Activated CD8-positive, alpha-beta T cell treated with anti-CD3 and anti-CD28 coated beads for 36 hours (primary cell): Measurements from ENCODE around the gene ATF5. TPM values are rescaled to one million over a fixed set of nuclear protein-coding genes. Genes with fewer than 3 reads are reported as not detected.
"Not testable (repeated sequence)": the region's sequence is repeated elsewhere in the genome, so short reads cannot be mapped to it uniquely, and the experiment has no call there.

Experiments used
- ATAC-seq: fragments of 200-7000 bp; cut with Tn5 transposase; one replicate; pipeline ENCODE4 v1.10.0; 2021; ENCODE audit warnings: mild to moderate bottlenecking, moderate library complexity
- CTCF ChIA-PET: fragments of 350-600 bp; sonication (Branson Sonifier 250); formaldehyde crosslinking; loops from one replicate; lab custom pipeline; 2021; ENCODE audit warnings: antibody characterized with exemption; lab: Charles Lee
- POLR2A ChIA-PET: fragments of 350-600 bp; sonication (Branson Sonifier 250); formaldehyde crosslinking; loops from one replicate; lab custom pipeline; 2021; ENCODE audit warnings: antibody characterized with exemption; lab: Charles Lee
- DNase-seq: peaks from one replicate; pipeline ENCODE4 v3.0.0-alpha.2; 2020
- H3K27ac Mint-ChIP-seq: one replicate; pipeline ENCODE4 v1.8.0; 2021; ENCODE audit warnings: mild to moderate bottlenecking, mixed read lengths
- H3K27me3 Mint-ChIP-seq: one replicate; pipeline ENCODE4 v1.8.0; 2021; ENCODE audit warnings: mixed read lengths
- H3K36me3 Mint-ChIP-seq: one replicate; pipeline ENCODE4 v1.8.0; 2021; ENCODE audit warnings: low read depth, mixed read lengths
- H3K4me1 Mint-ChIP-seq: one replicate; pipeline ENCODE4 v1.8.0; 2021; ENCODE audit warnings: low read depth, mixed read lengths
- H3K4me3 Mint-ChIP-seq: one replicate; pipeline ENCODE4 v1.8.0; 2021; ENCODE audit warnings: mild to moderate bottlenecking, moderate library complexity, mixed read lengths
- H3K9me3 Mint-ChIP-seq: one replicate; pipeline ENCODE4 v1.8.0; 2021; ENCODE audit warnings: mixed read lengths
- intact Hi-C: fragments of 100-400 bp; cut with micrococcal nuclease; formaldehyde crosslinking; loops from one replicate; pipeline ENCODE4 v1.10.0; 2022
- total RNA-seq, 2 experiments: library from RNA; stranded (reverse); gene quantifications; one replicate each; pipeline ENCODE4 v1.2.3, GENCODE V29; 2021
- TF ChIP-seq, protein P1 (sequence below): fragments of 200-600 bp; IDR thresholded peaks from one replicate; pipeline ENCODE4 v1.8.0; 2022; ENCODE audit warnings: antibody characterized with exemption, mild to moderate bottlenecking

ATF5 gene
- total RNA-seq, 2 experiments from 2014 or later: 11.8 TPM

DNA sequence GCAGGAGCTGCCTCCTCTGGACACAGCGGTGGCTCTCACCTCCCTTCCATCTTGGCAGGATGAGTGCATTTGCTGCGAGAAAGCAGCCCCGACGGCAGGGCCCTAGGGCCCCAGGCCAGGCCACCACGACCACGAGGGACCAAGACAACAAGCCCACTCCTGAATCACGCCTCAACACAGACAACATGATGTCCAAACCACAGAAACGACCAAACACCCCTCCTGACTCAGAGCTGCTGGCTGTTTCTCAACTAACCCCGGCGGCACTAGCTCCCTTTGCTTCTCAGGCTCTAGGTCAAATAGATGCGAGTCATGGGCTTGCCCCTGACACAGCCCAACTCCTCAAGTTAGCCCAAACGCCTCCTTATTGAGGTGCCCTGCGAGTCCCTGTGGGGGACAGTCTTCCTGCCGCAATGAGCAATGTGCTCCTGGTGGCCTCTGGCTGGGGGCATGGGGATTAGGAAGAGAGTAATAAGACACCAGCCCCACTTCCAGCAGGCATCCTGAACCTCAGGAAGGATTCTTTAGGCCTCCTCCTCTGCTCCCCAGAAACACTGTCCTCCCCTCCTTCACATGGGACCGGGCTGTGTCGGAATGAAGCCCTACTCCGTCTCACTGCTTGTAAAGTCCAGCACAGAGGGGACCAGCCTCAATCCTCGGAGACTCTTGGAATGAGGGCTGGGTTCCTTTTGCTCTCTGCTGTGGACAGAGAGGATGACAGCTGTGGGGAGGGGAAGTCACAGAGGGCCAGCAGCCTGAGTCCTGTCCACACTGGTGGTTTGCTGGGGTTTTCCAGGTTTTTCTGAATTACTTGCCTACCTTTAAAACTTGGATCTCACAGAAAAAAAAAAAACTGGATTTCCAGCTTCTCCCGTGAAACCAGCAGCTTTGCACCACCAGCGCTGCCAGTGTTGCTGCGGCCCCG, 6.9 kb upstream of the ATF5 start:
- Mint-ChIP-seq H3K9me3 (no peaks in the 10 kb centered on the region), H3K36me3 (peaks cover 64% of the 10 kb centered on the region), H3K4me1 (peaks cover 52% of the 10 kb centered on the region), H3K27ac (peak overlapping the region; percentile 64), H3K4me3 (no peak overlapping the region), H3K27me3 (no peaks in the 10 kb centered on the region)
- ChIA-PET POLR2A (interaction anchor here (0.6 to 12.0 kb wide), 3 partner anchors 10 to 1519 kb away, joined by 3 to 167 read pairs (median 4); no protein-coding TSS in a partner anchor), CTCF (no interaction called here)
- intact Hi-C loops: loop anchor here (10.0 kb wide), 1 partner anchor 47 kb away; the partner anchor contains the start of genes AKT1S1 and TBC1D17
- DNase-seq: no peak
- TF ChIP-seq, protein P1, sequence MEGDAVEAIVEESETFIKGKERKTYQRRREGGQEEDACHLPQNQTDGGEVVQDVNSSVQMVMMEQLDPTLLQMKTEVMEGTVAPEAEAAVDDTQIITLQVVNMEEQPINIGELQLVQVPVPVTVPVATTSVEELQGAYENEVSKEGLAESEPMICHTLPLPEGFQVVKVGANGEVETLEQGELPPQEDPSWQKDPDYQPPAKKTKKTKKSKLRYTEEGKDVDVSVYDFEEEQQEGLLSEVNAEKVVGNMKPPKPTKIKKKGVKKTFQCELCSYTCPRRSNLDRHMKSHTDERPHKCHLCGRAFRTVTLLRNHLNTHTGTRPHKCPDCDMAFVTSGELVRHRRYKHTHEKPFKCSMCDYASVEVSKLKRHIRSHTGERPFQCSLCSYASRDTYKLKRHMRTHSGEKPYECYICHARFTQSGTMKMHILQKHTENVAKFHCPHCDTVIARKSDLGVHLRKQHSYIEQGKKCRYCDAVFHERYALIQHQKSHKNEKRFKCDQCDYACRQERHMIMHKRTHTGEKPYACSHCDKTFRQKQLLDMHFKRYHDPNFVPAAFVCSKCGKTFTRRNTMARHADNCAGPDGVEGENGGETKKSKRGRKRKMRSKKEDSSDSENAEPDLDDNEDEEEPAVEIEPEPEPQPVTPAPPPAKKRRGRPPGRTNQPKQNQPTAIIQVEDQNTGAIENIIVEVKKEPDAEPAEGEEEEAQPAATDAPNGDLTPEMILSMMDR: no peak
- peak; percentile 37 for ATAC-seq

DNA sequence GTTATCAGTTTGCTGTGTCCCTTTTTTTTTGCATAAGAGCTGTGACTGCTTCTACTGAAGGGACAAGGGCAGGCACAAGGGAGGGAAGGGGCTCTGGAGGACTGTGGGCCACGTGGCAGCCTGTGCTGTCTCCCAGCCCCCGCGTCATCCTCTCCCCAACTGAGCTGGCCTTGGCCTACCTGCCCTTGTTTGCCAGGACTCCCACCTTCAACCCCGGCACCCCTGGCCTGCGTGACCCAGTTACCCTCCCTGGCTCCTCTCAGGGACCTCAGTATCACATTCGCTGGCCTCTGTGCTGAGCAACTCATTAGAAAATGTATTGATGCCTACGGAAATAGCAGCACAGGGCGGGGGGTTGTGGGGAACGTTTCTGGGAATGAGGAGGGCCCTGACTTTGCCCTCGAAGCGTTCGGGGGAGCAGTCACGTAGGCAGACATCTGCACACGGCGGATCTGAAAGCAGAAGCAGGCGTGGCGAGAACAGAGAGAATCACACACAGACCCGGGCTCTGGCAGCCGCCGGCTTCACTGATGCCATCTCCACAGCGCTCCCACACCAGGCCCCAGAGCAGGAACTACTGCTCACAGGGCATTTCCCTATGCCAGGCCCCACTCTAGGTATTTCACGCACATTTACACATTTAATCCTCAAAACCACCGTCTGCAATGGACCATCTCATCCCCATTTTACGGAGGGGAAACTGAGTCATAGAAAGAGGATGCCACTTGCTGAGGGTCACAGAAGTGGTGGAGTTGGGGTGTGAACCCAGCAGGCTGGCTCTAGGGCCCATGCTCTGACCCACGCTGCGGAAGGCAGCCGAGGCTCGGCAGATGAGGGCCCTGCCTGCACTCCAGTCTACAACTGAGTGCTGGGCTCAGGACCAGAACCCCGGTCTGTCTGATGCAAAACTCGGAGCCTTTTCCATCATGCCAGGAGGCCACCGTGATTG, 5.7 kb upstream of the ATF5 start:
- Mint-ChIP-seq H3K36me3 (peaks cover 65% of the 10 kb centered on the region), H3K4me1 (peaks cover 59% of the 10 kb centered on the region), H3K27ac (peak overlapping the region; percentile 14), H3K4me3 (no peak overlapping the region), H3K9me3 (no peaks in the 10 kb centered on the region), H3K27me3 (no peaks in the 10 kb centered on the region)
- ATAC-seq (no peak), DNase-seq (no peak)
- ChIA-PET CTCF (no interaction called here), POLR2A (interaction anchor here (0.6 to 12.0 kb wide), 2 partner anchors 11 to 1518 kb away, joined by 4 to 167 read pairs; no protein-coding TSS in a partner anchor)
- intact Hi-C loops: loop anchor here (10.0 kb wide), 1 partner anchor 49 kb away; the partner anchor contains the start of genes AKT1S1 and TBC1D17
- TF ChIP-seq, protein P1: no peak

DNA sequence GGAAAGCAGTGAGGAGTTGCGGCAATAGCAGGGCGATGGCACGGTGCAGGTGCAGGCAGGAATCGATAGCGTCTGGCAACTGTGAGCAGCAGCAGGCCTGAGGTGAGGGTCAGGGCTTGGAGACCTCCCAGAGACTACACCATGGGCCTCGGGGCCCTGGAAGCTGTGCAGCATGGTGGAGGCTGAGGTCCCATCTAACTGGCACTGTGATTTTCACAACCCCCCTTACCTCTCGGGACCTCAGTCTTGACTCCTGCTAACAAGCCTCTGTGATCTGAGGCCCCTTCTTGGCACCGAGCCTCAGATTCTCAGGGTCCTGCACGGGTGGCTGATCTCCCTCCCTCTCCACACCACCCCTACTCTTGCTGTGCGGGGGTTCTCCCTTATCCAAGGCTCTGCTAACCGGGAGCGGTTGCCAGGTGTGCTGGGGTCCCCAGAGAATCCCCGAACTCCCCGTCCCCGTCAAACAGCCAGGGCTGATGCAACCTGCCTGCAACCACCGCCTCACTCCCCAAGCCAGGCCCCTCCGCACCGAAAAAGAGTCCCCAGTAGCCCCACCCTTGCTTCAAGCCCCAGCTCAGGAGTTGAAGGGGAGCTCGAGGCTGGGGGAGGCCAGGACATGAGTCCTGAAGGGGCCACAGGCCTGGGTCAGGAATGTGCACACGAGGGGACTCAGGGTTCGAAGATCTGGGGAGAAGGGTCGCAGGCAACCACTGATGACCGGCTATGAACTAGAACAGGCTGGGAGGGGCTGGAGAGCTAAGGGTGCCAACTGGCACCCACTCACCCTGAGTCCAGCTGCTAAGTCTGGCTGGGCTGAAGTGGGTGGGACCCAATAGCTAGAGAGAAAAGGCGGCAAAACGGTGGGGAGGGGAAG, 4.8 kb upstream of the ATF5 start:
- Mint-ChIP-seq H3K4me1 (peaks cover 57% of the 10 kb centered on the region), H3K27me3 (no peaks in the 10 kb centered on the region), H3K27ac (peak overlapping the region; percentile 48), H3K4me3 (no peak overlapping the region), H3K36me3 (peaks cover 67% of the 10 kb centered on the region), H3K9me3 (no peaks in the 10 kb centered on the region)
- TF ChIP-seq, protein P1: no peak
- CTCF ChIA-PET: interaction anchor here (0.6 to 1.2 kb wide), 2 partner anchors 13 to 313 kb away, joined by 3 to 4 read pairs; no protein-coding TSS in a partner anchor
- intact Hi-C loops: loop anchor here (10.0 kb wide), 1 partner anchor 49 kb away; the partner anchor contains the start of genes AKT1S1 and TBC1D17
- POLR2A ChIA-PET: interaction anchor here (12.0 kb wide), 1 partner anchor 12 kb away, joined by 167 read pairs; no protein-coding TSS in a partner anchor
- no peak for DNase-seq
- ATAC-seq: no peak

DNA sequence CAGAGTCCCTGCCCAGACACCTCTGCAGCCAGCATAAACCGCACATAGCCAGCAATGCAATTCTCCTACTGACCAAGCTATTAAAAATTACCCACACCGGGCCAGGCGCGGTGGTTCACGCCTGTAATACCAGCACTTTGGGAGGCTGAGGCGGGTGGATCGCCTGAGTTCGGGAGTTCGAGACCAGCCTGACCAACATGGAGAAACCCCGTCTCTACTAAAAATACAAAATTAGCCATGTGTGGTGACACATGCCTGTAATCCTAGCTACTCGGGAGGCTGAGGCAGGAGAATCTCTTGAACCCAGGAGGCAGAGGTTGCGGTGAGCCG, 4.2 kb upstream of the ATF5 start:
- Mint-ChIP-seq H3K36me3 (peaks cover 68% of the 10 kb centered on the region), H3K4me1 (peaks cover 55% of the 10 kb centered on the region), H3K27ac (peak overlapping the region; percentile 48)
- not testable (repeated sequence) for H3K9me3 Mint-ChIP-seq, DNase-seq, H3K27me3 Mint-ChIP-seq, ATAC-seq, H3K4me3 Mint-ChIP-seq
- ChIA-PET POLR2A (interaction anchor here (12.0 kb wide), 1 partner anchor 12 kb away, joined by 167 read pairs; no protein-coding TSS in a partner anchor), CTCF (interaction anchor here (0.6 to 1.2 kb wide), 2 partner anchors 13 to 312 kb away, joined by 3 to 4 read pairs; no protein-coding TSS in a partner anchor)
- intact Hi-C loops: loop anchor here (10.0 kb wide), 1 partner anchor 50 kb away; the partner anchor contains the start of genes AKT1S1 and TBC1D17
